Measurements from ENCODE around the gene LTBR. TPM values are rescaled to one million over a fixed set of nuclear protein-coding genes. Genes with fewer than 3 reads are reported as not detected.

Gene LTBR
- total RNA-seq, 3 donors from 2014 or later: 90.1 to 115 (median 108) TPM

DNA sequence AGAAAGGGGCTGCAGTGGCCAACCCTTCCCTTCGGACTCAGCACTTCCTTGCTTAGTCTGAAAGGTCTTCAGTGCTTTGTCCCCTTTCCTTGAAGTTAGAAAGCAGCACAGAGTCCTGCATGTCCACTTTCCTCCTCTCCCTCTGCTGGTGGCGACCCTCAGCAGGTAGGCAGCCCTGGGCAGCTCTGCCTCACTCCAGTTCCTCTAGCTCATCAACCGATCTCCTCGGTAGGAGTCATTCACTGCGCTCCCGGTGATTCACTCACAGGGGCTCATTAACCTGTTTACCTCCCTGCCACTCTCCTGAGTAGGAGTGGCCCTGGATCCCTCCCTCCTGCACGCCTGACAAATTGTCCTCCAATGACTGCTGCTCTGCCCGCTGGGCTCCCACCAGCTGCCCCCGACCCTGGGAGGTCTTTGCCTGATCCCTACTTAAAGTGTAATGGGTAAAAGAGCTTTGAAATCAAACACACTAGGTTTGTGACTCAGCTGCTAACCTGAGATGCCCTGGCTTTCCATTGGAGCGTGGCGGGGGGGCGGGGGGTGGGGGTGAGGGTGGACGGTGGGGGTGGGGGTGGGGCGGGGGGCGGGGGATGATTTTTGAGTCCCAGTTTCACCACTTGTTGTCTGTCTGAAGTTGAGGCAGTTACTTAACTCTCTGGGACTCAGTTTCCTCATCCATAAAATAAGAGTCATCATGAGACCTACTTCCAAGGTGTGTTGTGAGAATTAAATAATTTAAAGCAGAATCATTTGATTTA lies 12.8 kb upstream of the LTBR start:
- no peak for DNase-seq (ENCODE audit: low spot score in 2 of 2)
- H3K4me1 ChIP-seq: peaks cover 9 to 15% of the 10 kb centered on the region in 2 donors
- no peaks in the 10 kb centered on the region for H3K9me3 ChIP-seq
- intact Hi-C loops (cut with DNase I; ENCODE audit: low total_unique reads): no loop called here
- no peaks in the 10 kb centered on the region for H3K27me3 ChIP-seq
- H3K4me3 ChIP-seq: peak overlapping the region in 2 of 3 donors; percentile 53 to 65
- TF ChIP-seq POLR2AphosphoS5 (IDR thresholded peaks at IDR 0.05) (no peak), POLR2A (IDR thresholded peaks at IDR 0.05) (no peak)
- TF ChIP-seq, protein P1, sequence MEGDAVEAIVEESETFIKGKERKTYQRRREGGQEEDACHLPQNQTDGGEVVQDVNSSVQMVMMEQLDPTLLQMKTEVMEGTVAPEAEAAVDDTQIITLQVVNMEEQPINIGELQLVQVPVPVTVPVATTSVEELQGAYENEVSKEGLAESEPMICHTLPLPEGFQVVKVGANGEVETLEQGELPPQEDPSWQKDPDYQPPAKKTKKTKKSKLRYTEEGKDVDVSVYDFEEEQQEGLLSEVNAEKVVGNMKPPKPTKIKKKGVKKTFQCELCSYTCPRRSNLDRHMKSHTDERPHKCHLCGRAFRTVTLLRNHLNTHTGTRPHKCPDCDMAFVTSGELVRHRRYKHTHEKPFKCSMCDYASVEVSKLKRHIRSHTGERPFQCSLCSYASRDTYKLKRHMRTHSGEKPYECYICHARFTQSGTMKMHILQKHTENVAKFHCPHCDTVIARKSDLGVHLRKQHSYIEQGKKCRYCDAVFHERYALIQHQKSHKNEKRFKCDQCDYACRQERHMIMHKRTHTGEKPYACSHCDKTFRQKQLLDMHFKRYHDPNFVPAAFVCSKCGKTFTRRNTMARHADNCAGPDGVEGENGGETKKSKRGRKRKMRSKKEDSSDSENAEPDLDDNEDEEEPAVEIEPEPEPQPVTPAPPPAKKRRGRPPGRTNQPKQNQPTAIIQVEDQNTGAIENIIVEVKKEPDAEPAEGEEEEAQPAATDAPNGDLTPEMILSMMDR (IDR thresholded peaks at IDR 0.05): peak in 1 of 3 donors; percentile 32
- no peaks in the 10 kb centered on the region for H3K36me3 ChIP-seq
- H3K27ac ChIP-seq: peak overlapping the region; percentile 92 to 97

DNA sequence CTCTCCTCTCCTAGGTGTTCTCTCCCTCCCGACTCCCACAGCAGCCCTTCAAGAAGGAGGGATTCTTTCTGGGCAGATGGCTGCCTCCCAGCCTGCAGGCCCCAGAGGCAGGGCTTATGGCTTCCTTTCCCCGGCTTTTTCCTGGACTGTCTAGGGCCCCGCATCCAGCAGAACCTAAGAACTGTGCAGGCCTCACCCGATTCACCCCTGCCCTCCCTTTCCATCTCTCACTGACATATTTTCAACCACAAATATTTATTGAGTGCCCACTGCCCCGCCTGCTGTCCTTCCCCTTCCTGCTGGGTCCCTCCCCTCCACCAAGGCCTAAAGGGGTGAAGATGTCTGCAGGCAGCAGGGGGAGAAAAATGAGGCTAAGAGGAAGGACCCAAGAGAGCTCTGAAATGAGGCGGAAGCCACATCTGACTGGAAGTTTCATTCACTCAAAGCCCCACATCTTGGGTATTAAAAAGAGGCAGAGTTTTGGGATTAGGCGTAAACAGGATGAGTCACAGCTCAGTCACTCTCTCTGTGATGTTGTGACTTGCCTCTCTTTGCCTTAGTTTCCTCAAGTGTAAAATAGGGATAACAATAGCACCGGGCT lies 11.5 kb upstream of the LTBR start:
- Histone ChIP-seq H3K27ac (peak overlapping the region; percentile 92 to 97), H3K4me1 (peaks cover 22 to 25% of the 10 kb centered on the region in 2 donors), H3K27me3 (no peaks in the 10 kb centered on the region), H3K9me3 (no peaks in the 10 kb centered on the region), H3K4me3 (peak overlapping the region in 2 of 3 donors; percentile 53 to 65), H3K36me3 (no peaks in the 10 kb centered on the region)
- intact Hi-C loops (cut with DNase I; ENCODE audit: low total_unique reads): no loop called here
- DNase-seq (ENCODE audit: low spot score in 2 of 2): peak; percentile 68 to 76
- TF ChIP-seq POLR2A (IDR thresholded peaks at IDR 0.05) (no peak), POLR2AphosphoS5 (IDR thresholded peaks at IDR 0.05) (peak; percentile 34 to 46 (median 39))
- TF ChIP-seq, protein P1 (IDR thresholded peaks at IDR 0.05): no peak

DNA sequence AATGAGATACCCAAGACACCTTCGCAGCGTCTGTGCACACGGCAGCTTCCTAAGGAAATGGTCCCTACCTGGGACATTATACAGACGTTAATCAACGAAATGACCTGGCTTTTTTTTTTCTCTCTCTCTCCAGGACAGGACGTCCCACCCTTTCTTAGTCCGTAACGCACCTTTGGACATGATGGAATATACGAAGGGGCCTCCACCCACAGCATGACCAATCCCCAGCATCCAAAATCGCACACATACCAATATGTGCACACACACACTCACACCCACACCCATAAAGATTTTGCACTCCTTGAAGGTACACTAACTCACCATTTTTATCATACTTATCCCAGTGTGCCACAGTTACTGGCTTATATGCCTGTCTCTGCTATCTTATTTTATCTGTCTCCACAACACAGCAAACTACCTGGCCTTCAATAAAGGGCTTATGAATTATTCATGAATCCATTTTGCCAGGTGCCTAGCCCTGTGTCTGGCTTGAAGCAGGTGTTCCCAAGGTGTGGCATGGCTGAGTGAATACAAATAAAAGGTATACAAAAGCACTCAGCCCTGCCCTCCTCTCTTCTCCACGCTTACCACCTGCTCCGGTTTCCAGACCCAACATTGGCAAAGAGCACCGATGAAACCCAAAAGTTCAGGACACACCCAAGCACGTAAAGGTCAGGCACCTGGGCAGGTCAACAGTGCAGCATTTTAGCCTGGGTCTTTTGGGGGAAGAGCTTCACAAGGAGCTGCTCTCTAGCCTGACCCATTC lies 10.8 kb upstream of the LTBR start:
- no peaks in the 10 kb centered on the region for H3K27me3 ChIP-seq
- no peaks in the 10 kb centered on the region for H3K9me3 ChIP-seq
- no peak for DNase-seq (ENCODE audit: low spot score in 2 of 2)
- H3K4me1 ChIP-seq: peaks cover 24 to 25% of the 10 kb centered on the region in 2 donors
- no peaks in the 10 kb centered on the region for H3K36me3 ChIP-seq
- intact Hi-C loops (cut with DNase I; ENCODE audit: low total_unique reads): no loop called here
- H3K27ac ChIP-seq: peak overlapping the region; percentile 92 to 97
- TF ChIP-seq POLR2AphosphoS5 (IDR thresholded peaks at IDR 0.05): no peak
- TF ChIP-seq POLR2A (IDR thresholded peaks at IDR 0.05): no peak
- TF ChIP-seq, protein P1 (IDR thresholded peaks at IDR 0.05): no peak
- peak overlapping the region in 2 of 3 donors; percentile 53 to 65 for H3K4me3 ChIP-seq

GRCh38 chr12:6374028-6374785 lies 9.8 kb upstream of the LTBR start:
- Histone ChIP-seq H3K36me3 (no peaks in the 10 kb centered on the region), H3K27me3 (no peaks in the 10 kb centered on the region), H3K27ac (peak overlapping the region; percentile 92 to 97), H3K9me3 (no peaks in the 10 kb centered on the region), H3K4me1 (peaks cover 24 to 28% of the 10 kb centered on the region in 2 donors), H3K4me3 (peak overlapping the region in 2 of 3 donors; percentile 53 to 65)
- no peak for DNase-seq (ENCODE audit: low spot score in 2 of 2)
- intact Hi-C loops (cut with DNase I; ENCODE audit: low total_unique reads): no loop called here
- peak in 2 of 3 donors; percentile 12 to 19 for TF ChIP-seq POLR2AphosphoS5 (IDR thresholded peaks at IDR 0.05)
- no peak for TF ChIP-seq POLR2A (IDR thresholded peaks at IDR 0.05)
- TF ChIP-seq, protein P1 (IDR thresholded peaks at IDR 0.05): no peak
